Neural progenitor cell (in vitro differentiated cells): ENCODE data around the gene ZNF418.
"Not testable (repeated sequence)": the region's sequence is repeated elsewhere in the genome, so short reads cannot be mapped to it uniquely, and the experiment has no call there.

ENCODE experiments used
- CTCF ChIP-seq: fragments of 200-600 bp; sonication (generic); IDR thresholded peaks from 2 replicates; pipeline ENCODE4 v1.5.1; 2017; ENCODE audit warnings: antibody characterized with exemption, mild to moderate bottlenecking
- EZH2 ChIP-seq: fragments of 200-600 bp; sonication (generic); IDR thresholded peaks from 2 replicates; pipeline ENCODE4 v1.6.1; 2017; ENCODE audit warnings: antibody characterized with exemption, mild to moderate bottlenecking, moderate library complexity
- EZH2phosphoT487 ChIP-seq: fragments of 200-600 bp; sonication (generic); IDR thresholded peaks from 2 replicates; pipeline ENCODE4 v1.6.1; 2017; ENCODE audit warnings: antibody characterized with exemption

- TF ChIP-seq CTCF, EZH2, EZH2phosphoT487: not testable (repeated sequence)
Measured at GRCh38 chr19:57873883-57874799, 61.1 kb downstream of the ZNF418 start.
